HG02938 (cell line): ENCODE results near the gene TPM2.

Experiments used
- ATAC-seq: cut with Tn5 transposase; IDR thresholded peaks from one replicate; pipeline ENCODE4 v1.9.1; 2021; ENCODE audit warnings: mild to moderate bottlenecking, moderate library complexity; ENCODE audit not compliant: unreplicated experiment

TPM2 gene

GRCh38 chr9:35679766-35680330 lies 9.9 kb downstream of the TPM2 start:
- no peak for ATAC-seq

GRCh38 chr9:35679091-35679490 lies 10.6 kb downstream of the TPM2 start:
- no peak for ATAC-seq

GRCh38 chr9:35675732-35676392 lies 13.9 kb downstream of the TPM2 start:
- no peak for ATAC-seq

DNA sequence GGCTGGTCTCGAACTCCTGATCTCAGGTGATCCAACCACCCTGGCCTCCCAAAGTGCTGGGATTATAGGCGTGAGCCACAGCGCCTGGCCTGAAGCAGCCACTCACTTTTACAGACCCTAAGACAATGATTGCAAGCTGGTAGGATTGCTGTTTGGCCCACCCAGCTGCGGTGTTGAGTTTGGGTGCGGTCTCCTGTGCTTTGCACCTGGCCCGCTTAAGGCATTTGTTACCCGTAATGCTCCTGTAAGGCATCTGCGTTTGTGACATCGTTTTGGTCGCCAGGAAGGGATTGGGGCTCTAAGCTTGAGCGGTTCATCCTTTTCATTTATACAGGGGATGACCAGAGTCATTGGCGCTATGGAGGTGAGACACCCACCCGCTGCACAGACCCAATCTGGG lies 14.5 kb downstream of the TPM2 start:
- no peak for ATAC-seq

DNA sequence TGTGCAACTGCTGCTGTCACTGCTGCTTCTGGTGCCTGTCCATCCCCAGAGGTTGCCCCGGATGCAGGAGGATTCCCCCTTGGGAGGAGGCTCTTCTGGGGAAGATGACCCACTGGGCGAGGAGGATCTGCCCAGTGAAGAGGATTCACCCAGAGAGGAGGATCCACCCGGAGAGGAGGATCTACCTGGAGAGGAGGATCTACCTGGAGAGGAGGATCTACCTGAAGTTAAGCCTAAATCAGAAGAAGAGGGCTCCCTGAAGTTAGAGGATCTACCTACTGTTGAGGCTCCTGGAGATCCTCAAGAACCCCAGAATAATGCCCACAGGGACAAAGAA lies 15.7 kb downstream of the TPM2 start:
- no peak for ATAC-seq

- ATAC-seq: no peak
These were observed 16.3 kb downstream of the TPM2 start, which contains the start of gene CA9 for GRCh38 chr9:35673132-35674024. CA9 (plus strand) TSS chr9:35673928; CDS start chr9:35673960, 32 bp downstream.

DNA sequence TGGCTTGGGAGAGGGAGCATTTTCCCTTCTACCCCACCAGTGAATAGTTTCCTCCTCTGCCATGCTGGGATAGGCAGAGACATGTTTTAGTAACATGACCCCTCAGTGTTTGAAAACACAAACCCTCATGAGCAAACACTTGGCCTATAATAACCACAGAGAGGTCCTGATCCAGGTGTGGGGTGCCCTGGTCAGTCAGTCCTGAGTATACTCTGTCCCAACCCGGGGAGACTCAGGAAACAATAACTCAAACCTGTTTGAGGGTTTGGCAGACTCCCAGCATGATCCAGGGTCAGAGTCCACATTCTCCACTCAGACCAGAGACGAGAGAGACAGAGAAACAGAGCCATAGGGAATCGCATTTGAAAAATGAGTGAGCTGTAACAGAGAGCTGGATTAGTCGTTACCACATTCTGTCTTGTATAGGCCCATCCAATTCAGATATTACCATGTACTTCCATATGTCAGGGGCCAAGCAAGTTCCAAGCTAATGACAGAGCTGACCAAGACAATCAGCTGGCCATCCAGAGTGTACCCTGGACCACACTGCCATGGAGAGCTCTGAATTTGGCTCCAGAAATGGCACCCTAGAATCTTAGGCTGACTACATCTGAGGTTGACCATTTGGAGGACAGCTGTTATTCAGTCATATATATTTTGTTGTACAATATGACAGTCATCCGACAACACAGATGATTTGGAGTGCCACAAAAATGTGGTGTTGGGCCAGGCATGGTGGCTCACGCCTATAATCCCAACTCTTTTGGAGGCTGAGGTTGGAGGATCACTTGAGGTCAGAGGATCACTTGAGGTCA lies 20.2 kb downstream of the TPM2 start:
- ATAC-seq: no peak

DNA sequence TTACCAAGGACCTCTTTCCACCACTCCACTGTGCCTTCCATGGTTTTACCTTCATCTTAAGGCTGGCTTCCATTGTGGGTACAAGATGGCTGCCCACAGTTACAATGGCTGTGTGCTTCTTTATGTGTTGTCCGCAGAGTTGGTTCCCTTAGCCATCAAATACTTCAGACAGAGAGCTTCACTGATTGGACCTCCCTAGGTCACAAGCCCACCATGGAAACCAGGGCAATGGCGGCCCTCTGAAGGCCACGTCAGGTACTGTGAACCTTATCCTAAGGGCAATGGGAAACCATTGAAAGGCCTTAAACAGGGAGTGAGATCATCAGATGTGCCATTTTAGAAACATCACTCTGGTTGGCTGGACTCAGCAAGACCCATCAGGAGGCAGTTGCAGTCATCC lies 21.8 kb downstream of the TPM2 start:
- no peak for ATAC-seq

DNA sequence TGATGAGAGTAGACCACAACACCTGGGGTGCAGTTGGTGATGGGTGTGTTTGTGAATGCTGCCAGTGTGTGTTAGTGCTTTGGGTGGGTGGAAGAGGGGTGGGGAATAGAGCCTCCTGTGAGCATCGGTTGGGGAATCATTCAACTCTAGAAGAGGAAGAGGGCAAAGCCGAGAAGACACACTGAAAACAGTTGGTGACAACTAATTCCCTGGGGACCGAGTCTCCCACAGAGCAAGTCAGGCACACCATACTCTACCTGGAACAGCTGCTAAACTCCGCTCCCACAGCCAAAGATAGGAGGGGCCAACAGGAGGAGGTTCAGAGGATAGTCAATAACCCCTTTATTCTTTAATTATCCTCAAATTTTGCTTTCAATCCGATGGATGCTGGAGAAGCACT lies 23.2 kb downstream of the TPM2 start:
- no peak for ATAC-seq

DNA sequence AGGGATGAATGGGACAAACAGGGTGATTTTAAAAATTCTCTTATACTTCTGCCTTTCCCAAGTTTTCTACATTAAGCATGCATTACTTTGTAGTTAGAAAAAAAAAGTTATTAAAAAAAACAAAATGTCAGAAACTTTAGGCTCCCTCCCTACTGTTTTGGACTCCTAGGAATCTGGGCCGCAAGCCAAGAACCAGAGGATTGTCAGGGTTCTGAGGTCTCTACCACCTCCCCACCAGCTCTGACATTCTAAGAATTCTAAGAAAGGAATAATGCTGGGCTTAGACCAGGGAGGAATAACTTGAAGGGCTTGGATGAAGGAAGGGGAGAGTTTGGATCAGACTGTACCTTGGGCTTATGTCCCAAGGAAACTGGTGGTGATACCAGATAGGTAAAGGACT lies 23.7 kb downstream of the TPM2 start:
- ATAC-seq: no peak

- no peak for ATAC-seq
These were observed 24.3 kb downstream of the TPM2 start for GRCh38 chr9:35665471-35665818.

- peak; percentile 65 for ATAC-seq
These were observed 24.9 kb downstream of the TPM2 start, which contains the start of gene ARHGEF39 for GRCh38 chr9:35664531-35665470. ARHGEF39 (minus strand) TSS chr9:35665195; CDS start chr9:35665169, 26 bp downstream.

DNA sequence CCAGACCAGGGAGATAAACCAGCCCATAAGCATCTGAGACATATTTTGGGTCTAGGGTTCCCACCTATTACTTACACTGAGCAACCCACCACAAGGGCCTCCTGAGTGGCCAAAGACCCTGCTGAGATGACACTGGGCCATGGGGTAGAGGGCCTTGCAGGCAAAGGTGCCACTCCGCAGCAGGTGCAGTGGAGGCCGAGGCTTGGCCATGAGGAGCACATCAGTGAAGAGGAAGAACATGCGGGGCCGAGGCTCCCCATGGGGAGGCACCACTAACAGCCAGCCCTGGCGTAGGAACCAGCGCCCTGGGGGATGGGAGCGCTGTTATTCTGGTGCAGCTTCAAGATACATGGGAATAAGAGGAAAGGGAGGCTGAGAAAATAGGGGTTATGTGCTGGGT lies 27.3 kb downstream of the TPM2 start:
- ATAC-seq: no peak

DNA sequence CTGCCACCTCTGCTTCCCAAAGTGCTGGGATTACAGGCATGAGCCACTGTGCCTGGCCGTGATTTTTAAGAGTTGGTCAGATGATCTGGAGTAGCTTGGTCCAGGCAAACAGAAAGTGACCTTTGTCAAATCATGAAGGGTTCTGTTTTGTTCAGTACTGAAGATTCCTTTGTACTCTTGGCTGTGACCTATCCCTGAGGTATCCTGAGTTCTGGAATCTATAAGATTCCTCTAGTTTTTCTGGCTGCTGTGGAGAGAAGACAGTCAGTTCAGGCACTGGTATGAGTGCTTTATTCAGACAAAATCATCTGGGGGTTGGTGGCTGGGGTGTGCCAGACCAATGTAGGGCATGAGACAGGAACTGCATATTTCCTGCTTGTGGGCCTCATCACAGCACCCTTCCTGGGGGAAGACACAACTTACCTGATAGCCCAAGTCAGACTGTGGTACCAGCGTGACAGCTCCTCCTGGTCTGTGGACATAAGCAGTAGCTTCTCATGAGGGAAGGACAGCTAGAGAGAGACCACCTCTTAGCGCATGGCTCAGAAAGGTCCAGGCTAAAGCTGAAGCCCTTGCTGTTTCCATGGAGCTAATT lies 27.9 kb downstream of the TPM2 start:
- no peak for ATAC-seq

GRCh38 chr9:35660966-35661415 lies 28.7 kb downstream of the TPM2 start:
- no peak for ATAC-seq

DNA sequence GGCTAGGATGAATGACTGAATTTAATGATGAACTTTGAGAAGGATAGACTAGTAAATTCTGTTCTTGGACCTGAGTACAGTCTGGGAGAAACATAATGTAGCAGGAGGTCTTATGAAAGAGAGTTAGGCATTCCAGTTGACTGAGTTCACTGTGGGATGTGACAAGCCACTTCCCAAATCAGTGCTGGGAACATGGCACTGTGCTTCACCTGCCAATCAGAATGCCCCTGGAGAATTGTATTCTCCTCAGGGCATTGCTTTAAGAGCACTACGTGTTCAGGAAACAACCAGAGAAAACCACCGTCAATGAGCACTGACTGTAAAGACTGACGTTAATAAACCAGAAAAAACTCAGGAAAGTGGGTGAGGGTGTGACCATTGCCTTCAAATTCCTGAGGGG lies 30.4 kb downstream of the TPM2 start:
- no peak for ATAC-seq

GRCh38 chr9:35658968-35659220 lies 30.8 kb downstream of the TPM2 start:
- no peak for ATAC-seq

DNA sequence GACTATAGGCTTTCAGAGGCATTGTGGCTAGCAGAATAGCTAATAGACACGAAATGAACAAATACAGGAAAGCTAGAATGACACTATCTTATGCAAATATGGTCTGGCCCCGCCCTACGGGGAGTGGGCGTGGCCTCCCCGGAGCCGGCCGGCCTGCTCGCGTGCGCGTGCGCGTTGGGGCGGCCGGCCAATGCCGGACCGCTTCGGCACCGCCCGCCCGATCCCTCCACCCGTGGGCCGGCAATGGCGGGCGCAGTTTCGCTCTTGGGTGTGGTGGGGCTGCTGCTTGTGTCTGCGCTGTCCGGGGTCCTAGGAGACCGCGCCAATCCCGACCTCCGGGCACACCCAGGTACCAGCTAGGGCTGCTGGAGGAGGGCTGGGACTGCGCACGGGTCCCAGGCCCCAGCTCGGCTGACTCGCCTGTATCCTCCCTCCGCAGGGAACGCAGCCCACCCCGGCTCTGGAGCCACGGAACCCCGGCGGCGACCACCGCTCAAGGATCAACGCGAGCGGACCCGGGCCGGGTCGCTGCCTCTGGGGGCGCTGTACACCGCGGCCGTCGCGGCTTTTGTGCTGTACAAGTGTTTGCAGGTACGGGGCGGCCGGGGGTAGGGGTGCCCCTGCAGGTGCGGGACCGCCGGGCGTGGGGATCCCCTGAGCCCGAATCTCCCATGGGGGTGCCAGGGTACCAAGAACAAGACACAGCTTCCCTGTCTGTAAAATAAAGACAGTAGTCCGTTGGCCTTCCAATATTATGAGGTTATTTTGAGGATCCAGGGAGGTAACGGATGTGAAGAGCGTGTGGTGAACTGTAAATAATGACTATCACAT lies 31.4 kb downstream of the TPM2 start, which contains the start of gene CCDC107:
CCDC107 (plus strand) TSS at position 156 of the 831 bp plus-strand sequence; CDS start at position 244, 88 bp downstream.
- peak; percentile 58 for ATAC-seq
